K562 (cell line): Measurements from ENCODE around the gene CD55. TPM values are rescaled to one million over a fixed set of nuclear protein-coding genes. Genes with fewer than 3 reads are reported as not detected.

ENCODE experiments used
- ATAC-seq: fragments of 200-7000 bp; cut with Tn5 transposase; 3 replicates; pipeline ENCODE4 v1.9.1; 2020; ENCODE audit warnings: moderate library complexity
- BruUV-seq: library from RNA; stranded (reverse); fragments of 400-500 nt; replicated peaks from 2 replicates; lab custom pipeline; 2021; lab: Mats Ljungman, UMichigan
- CTCF ChIA-PET: fragments of 300-600 bp; formaldehyde crosslinking; extraction: SDS; loops from one replicate; lab custom pipeline; 2021; ENCODE audit warnings: low intra/inter-chr PET ratio; lab: Yijun Ruan, JAX
- POLR2A ChIA-PET: fragments of 300-600, 350-650 bp; sonication (Branson Sonifier 250); formaldehyde crosslinking; extraction: SDS; loops from one replicate; lab custom pipeline; 2021; ENCODE audit warnings: antibody characterized with exemption, inconsistent platforms; lab: Yijun Ruan, JAX
- DNase-seq, 4 experiments: peaks; one replicate each; pipeline versions ENCODE4 v3.0.0 to v3.0.0-alpha.2; 2011 to 2018; ENCODE audit warnings: low spot score in 3 of 4, mixed read lengths in 3 of 4; ENCODE audit errors: extremely low read depth in 1 of 4
- FAIRE-seq: peaks from 2 replicates; lab custom pipeline; 2011; peaks lifted over from hg19 to GRCh38; lab: Jason Lieb, UNC
- H2AFZ ChIP-seq: 2 replicates; pipeline ENCODE4 v1.6.0; 2011; ENCODE audit warnings: low read depth, low read length, control low read depth, inconsistent platforms
- H3K27ac ChIP-seq: fragments of 200-600 bp; 3 replicates; pipeline ENCODE4 v1.8.0; 2011; ENCODE audit warnings: low read depth, mild to moderate bottlenecking, control low read depth, inconsistent platforms, low read length, moderate library complexity, mixed read lengths; ENCODE audit errors: extremely low read depth
- H3K27me3 ChIP-seq, 2 experiments: fragments of 300-600 bp in 1 of 2; 2 replicates in 1 of 2; 3 replicates in 1 of 2; pipeline versions ENCODE4 v1.6.0 to v1.8.0; 2011; ENCODE audit warnings: inconsistent platforms in 2 of 2, low read length in 2 of 2, mild to moderate bottlenecking in 1 of 2, mixed read lengths in 1 of 2, moderate library complexity in 1 of 2; ENCODE audit not compliant: control insufficient read depth in 2 of 2, insufficient read depth in 2 of 2
- H3K36me3 ChIP-seq: fragments of 300-600 bp; 3 replicates; pipeline ENCODE4 v1.8.0; 2011; ENCODE audit warnings: mild to moderate bottlenecking, low read length, inconsistent platforms; ENCODE audit not compliant: control insufficient read depth, insufficient read depth
- H3K4me1 ChIP-seq, 2 experiments: fragments of 200-600 bp in 1 of 2; replicated peaks in 1 of 2; 2 replicates in 1 of 2; 3 replicates in 1 of 2; pipeline versions ENCODE4 v1.5.1 to v1.8.0; 2011; ENCODE audit warnings: inconsistent platforms in 2 of 2, low read length in 2 of 2, mild to moderate bottlenecking in 1 of 2, mixed read lengths in 1 of 2, moderate library complexity in 1 of 2; ENCODE audit not compliant: control insufficient read depth in 2 of 2, insufficient read depth in 2 of 2
- H3K4me2 ChIP-seq: 2 replicates; pipeline ENCODE4 v1.6.1; 2011; ENCODE audit warnings: low read length, control low read depth, inconsistent platforms, mixed read lengths; ENCODE audit not compliant: insufficient read depth
- H3K4me3 ChIP-seq: fragments of 200-600 bp; sonication (generic), shearing (Covaris generic); 2 replicates; pipeline ENCODE4 v1.5.1; 2016; ENCODE audit warnings: control low read depth, inconsistent platforms
- H3K79me2 ChIP-seq: fragments of 200-600 bp; 3 replicates; pipeline ENCODE4 v1.8.0; 2011; ENCODE audit warnings: low read length, inconsistent platforms; ENCODE audit not compliant: control insufficient read depth, insufficient read depth
- H3K9ac ChIP-seq, 2 experiments: 2 replicates each; pipeline versions ENCODE4 v1.6.0 to v1.6.1; 2011; ENCODE audit warnings: low read depth in 2 of 2, low read length in 2 of 2, control low read depth in 1 of 2, inconsistent platforms in 1 of 2, mild to moderate bottlenecking in 1 of 2, mixed read lengths in 1 of 2; ENCODE audit not compliant: insufficient read depth in 1 of 2
- H3K9me1 ChIP-seq: one replicate; pipeline ENCODE4 v1.6.0; 2011; ENCODE audit warnings: inconsistent platforms, mild to moderate bottlenecking, low read length, moderate library complexity; ENCODE audit not compliant: control insufficient read depth, insufficient read depth
- H3K9me3 ChIP-seq: replicated peaks from 2 replicates; pipeline ENCODE4 v1.5.1; 2011; ENCODE audit warnings: low read depth, low read length, inconsistent platforms; ENCODE audit not compliant: control insufficient read depth, insufficient read depth
- H4K20me1 ChIP-seq: replicated peaks from 2 replicates; pipeline ENCODE4 v1.6.1; 2011; ENCODE audit warnings: low read length, inconsistent platforms, mixed read lengths; ENCODE audit not compliant: control insufficient read depth, insufficient read depth
- EWSR1 ChIP-seq: fragments of 450-650 bp; IDR thresholded peaks from 2 replicates; pipeline ENCODE4 v1.6.1; 2018; ENCODE audit warnings: borderline replicate concordance, mild to moderate bottlenecking, low read depth, moderate library complexity; ENCODE audit not compliant: partially characterized antibody
- MED1 ChIP-seq: sonication (generic); formaldehyde crosslinking; IDR thresholded peaks from 2 replicates; pipeline ENCODE4 v1.8.1; 2023; ENCODE audit warnings: missing genetic modification reagents, borderline replicate concordance
- RBFOX2 ChIP-seq: fragments of 200-400 bp; formaldehyde crosslinking; IDR thresholded peaks from 2 replicates; pipeline ENCODE4 v1.6.1; 2017; ENCODE audit warnings: low read depth, mild to moderate bottlenecking, low read length, moderate library complexity
- ZNF232 ChIP-seq: sonication (generic); formaldehyde crosslinking; IDR thresholded peaks from 2 replicates; pipeline ENCODE4 v1.8.0; 2022; ENCODE audit warnings: mild to moderate bottlenecking, missing genetic modification reagents
- WGBS: fragments of 100-300 bp; shearing (Covaris generic); methylation state at CpG from one replicate; pipeline ENCODE4 v1.1.6; 2016; ENCODE audit warnings: low coverage, mixed read lengths; ENCODE audit not compliant: insufficient coverage; ENCODE audit errors: missing lambda C conversion rate; 5-methylcytosine and 5-hydroxymethylcytosine counted together
- in situ Hi-C: fragments of 300-500 bp; cut with MboI; formaldehyde crosslinking; loops from 4 replicates; pipeline ENCODE4 v1.15.0; 2018; ENCODE audit warnings: inconsistent platforms, mixed read lengths
- intact Hi-C: fragments of 100-400 bp; cut with micrococcal nuclease; formaldehyde crosslinking; loops from 2 replicates; pipeline ENCODE4 v1.14.2; 2022
- polyA plus RNA-seq, 8 experiments: library from polyadenylated mRNA; depleted of rRNA in 4 of 8; stranded (reverse) in 5 of 8; unstranded in 3 of 8; fragments of >200 nt; fragmentation: Nextera tagmentation in 2 of 8; fragmentation: Illumina TruSeq in 1 of 8; extraction: Ambion mirVana in 2 of 8; extraction: Trizol in 1 of 8; gene quantifications; 2 replicates each; pipeline versions ENCODE4 v1.2.1 to v1.2.3, GENCODE V29; 2011 to 2014; ENCODE audit warnings: inconsistent platforms in 1 of 8, missing spikeins in 1 of 8
- total RNA-seq, 7 experiments: library from RNA; depleted of rRNA in 6 of 7; stranded (reverse); fragments of >200 nt in 6 of 7; fragmentation: Illumina TruSeq in 2 of 7; extraction: Trizol in 2 of 7; gene quantifications; 2 replicates each; pipeline versions ENCODE4 v1.2.1 to v1.2.3, GENCODE V29; 2011 to 2021; ENCODE audit warnings: low replicate concordance in 1 of 7

CD55 gene
- total and polyA plus RNA-seq, 9 of the 15 experiments (the other 6 are each of a cell fraction or from before 2014, with no cell fraction given) = 17.7 to 150 (median 97.0) TPM

- Histone ChIP-seq H3K9ac (peak overlapping the region in 1 of 2 experiments; percentile 59; a peak in 2 of 4 replicates), H3K9me3 (no peaks in the 10 kb centered on the region), H3K27me3 (no peaks in the 10 kb centered on the region), H3K4me2 (no peak overlapping the region), H4K20me1 (no peaks in the 10 kb centered on the region), H3K4me3 (no peak overlapping the region), H3K9me1 (peaks cover 5% of the 10 kb centered on the region), H3K4me1 (no peaks in the 10 kb centered on the region), H3K36me3 (peaks cover 77% of the 10 kb centered on the region), H3K79me2 (peaks cover 76% of the 10 kb centered on the region), H3K27ac (no peak overlapping the region), H2AFZ (no peak overlapping the region)
- FAIRE-seq = no peak
- 82% methylated on average over 7 of the region's 7 CpGs for WGBS
- TF ChIP-seq EWSR1 (no peak), MED1 (0 out of 2 replicates have a peak, but pooled peaks have one; percentile 29), ZNF232 (CRISPR knock-in tag) (0 out of 2 replicates have a peak, but pooled peaks have one; percentile 22), RBFOX2 (0 out of 2 replicates have a peak, but pooled peaks have one; percentile 25)
- ChIA-PET POLR2A (interaction anchor here (1.8 kb wide), 1 partner anchor 16 kb away, joined by 4 read pairs; no protein-coding TSS in a partner anchor), CTCF (no interaction called here)
- intact Hi-C loops = no loop called here
- in situ Hi-C loops = no loop called here
- ATAC-seq = peak; percentile 35; the same call in 2 of the 3 replicates
- no TSS peak for BruUV-seq
- no peak for DNase-seq
Observed at GRCh38 chr1:207345644-207346477, 24.4 kb downstream of the CD55 start.
